ENCODE measurements around the gene SMPD4.
"Not testable (repeated sequence)": the region's sequence is repeated elsewhere in the genome, so short reads cannot be mapped to it uniquely, and the experiment has no call there.

SMPD4 gene

DNA sequence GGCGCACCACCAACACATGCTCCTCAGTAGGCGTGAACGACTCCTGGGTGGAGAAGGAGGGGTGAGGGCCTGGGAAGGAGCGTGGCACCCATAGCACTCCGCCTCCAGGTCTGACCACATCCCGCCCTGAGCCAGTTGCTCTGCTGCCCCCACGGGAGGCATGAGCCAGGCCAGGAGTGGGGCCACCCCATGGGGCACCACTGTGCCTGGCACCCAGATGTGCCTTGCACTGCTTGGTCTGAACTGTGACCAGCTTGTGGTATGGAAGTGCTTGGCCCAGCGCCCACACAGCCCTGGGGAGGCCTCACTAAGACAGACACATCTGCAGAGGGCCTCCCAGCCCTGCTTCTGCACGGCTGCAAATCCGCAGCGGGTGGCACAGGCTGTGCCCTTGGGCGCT, 24.0 kb downstream of the SMPD4 start:
- DNase-seq, result not testable (repeated sequence)

DNA sequence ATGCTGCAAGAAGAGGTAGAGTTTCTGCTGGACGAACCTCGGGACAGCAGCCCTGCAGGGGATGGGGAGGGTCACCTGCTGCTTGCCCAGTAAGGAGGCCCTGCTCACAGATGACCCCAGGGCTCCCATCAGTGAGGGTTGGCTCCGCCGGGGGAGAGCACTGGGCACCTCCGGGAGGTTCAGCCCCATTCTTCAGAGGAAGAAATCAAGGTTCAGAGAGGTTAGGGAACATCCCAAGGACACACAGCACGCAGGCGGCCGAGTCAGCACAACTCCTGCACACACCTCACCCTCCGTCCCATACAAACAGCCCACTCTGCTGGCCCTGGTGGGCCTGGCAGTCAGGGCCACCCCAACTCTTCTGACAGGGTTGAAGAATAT, 24.8 kb downstream of the SMPD4 start:
- DNase-seq, result no peak

GRCh38 chr2:130155956-130156623, 25.3 kb downstream of the SMPD4 start:
- DNase-seq, result not testable (repeated sequence)

DNA sequence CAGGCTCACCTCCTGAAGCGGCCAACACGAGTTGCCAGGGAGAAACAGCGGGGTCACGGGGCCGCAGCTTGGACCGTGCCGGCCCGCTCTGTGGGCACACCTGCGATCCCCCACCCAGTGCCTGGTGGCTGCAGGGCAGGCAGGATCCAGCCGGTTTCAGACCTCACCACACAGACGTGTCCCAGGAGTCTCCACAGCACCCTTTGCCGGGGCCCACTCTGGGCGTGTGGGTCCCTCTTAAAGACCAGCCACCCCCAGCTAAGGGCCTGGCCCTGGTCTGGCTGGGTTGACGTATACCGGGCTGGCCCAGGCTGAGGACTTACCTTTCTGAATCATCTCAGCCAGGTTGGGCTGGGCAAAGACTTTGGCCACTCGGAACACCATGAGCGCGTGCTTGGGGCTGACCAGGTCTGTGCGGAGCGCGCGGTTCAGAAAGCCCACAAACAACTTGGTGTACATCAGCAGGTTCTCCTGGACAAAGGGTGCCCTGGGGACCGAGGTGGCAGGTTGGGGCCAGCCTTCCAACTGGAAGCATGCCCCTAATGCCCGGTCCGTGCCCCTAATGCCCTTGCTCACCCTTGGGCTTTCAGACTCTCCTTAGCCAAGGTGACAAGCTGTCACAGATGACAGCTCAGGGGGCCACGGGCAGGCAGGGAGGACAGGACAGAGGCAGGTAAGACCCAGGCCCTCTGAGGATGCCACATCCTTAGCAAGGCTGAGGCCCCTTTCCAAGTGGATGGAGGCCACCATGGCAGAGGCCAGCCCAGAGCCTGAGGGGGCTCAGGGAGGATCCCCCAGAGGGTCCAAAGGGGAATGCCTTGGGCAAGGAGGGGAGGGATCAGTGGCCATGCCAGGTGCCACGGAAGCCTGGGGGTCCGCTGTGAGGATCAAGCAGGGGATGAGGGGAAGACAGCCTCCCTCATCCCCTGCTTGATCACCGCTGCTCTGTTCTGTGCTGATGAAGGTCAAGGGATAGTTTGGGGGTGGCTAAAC, 26.3 kb downstream of the SMPD4 start:
- DNase-seq, result no peak

DNA sequence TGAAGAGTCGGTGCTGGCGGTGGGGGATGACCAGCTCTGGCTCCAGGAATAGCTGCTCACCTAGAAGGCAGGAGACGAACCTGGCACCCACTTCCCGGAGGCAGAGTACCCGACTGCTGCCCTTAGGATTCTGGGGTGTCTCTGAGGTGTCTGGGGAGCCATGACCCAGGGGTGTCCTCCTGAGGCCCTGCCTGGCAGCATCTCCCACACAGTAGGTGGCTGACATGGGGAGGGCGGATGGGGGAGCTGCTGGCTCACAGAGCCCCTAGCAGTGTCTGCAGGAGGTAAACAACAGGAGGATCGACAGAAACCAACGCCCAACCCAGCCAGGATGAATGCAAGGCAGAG, 27.0 kb downstream of the SMPD4 start:
- DNase-seq, result not testable (repeated sequence)

DNA sequence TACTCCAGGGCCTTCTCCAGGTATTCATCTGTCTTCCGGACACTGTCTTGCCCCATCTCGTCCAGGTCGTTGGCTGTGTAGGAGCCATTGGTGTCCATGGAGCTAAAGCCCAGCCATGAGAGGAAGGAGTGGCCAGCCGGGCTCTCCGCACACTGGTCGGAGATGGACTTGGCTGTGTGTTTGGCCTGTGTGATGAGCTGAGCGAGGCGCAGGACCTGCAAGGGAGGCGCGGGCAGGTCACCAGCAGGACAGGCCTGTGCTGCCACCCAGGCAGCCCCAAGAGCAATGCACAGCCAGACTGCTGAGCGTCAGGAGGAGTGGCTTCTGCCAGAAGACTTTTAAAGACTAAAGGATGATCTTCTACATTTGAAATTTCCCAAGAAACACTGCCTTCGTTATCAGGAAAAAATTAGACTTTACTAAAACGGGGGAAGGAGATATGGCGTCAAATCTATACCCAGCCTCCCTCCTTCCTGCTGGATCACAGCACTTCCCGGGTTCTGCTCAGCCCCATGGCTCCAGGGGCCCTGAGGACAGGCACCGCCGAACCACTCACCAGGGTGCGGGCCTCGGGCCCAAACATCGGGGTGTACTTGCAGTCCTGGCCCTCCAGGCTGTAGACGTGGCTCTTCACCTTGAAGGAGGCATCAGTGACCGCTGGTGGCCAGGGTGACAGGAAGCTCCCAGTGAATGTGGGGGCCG, 27.5 kb downstream of the SMPD4 start:
- not testable (repeated sequence) for DNase-seq

GRCh38 chr2:130152816-130153595, 28.4 kb downstream of the SMPD4 start:
- DNase-seq, result no peak

- DNase-seq, result not testable (repeated sequence)
These were observed 29.1 kb downstream of the SMPD4 start for GRCh38 chr2:130152136-130152815.

DNA sequence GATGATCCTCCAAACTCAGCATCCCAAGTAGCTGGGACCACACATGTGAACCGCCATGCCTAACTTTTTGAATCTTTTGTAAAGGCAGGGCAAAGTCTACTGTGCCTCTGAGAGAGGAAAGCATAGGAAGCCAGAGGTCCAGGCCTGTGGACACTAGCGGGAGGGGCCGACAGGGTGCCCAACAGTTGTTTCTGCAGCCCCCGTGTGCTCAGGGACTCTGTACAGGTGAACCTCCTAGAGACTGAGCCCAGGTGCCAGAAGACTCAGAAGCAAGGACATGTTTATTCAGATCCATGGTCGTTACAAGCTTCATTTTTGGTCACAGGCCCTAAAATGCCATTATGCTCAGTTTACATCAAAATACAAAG, 30.3 kb downstream of the SMPD4 start:
- not testable (repeated sequence) for DNase-seq

- DNase-seq, result no peak
These were observed 30.9 kb downstream of the SMPD4 start for GRCh38 chr2:130150181-130151144.

- DNase-seq, result not testable (repeated sequence)
These were observed 32.9 kb downstream of the SMPD4 start for GRCh38 chr2:130148515-130148914.

DNA sequence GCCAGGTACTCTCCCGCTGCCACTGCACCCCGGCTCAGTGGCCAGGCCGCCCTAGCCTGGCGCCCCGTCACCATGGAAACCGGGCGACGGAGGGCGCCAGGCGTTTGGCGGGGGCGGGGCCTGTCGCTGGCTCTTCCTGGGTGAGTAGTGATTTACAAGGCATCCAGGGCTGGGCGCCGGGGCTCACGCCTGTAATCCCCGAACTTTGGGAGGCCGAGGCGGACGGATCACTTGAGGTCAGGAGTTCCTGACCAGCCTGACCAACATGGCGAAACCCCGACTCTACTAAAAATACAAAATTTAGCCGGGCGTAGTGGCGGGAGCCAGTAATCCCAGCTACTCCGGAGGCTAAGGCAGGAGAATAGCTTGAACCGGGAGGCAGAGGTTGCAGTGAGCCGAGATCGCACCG, 36.4 kb downstream of the SMPD4 start, which contains the start of gene CCDC74B:
TSS of gene CCDC74B (minus strand) at position 107 of the 409 bp plus-strand sequence. CDS start 116 bp downstream, outside the sequence.
- DNase-seq, result not testable (repeated sequence)

- not testable (repeated sequence) for DNase-seq
These were observed 37.9 kb downstream of the SMPD4 start for GRCh38 chr2:130143266-130144039.

DNA sequence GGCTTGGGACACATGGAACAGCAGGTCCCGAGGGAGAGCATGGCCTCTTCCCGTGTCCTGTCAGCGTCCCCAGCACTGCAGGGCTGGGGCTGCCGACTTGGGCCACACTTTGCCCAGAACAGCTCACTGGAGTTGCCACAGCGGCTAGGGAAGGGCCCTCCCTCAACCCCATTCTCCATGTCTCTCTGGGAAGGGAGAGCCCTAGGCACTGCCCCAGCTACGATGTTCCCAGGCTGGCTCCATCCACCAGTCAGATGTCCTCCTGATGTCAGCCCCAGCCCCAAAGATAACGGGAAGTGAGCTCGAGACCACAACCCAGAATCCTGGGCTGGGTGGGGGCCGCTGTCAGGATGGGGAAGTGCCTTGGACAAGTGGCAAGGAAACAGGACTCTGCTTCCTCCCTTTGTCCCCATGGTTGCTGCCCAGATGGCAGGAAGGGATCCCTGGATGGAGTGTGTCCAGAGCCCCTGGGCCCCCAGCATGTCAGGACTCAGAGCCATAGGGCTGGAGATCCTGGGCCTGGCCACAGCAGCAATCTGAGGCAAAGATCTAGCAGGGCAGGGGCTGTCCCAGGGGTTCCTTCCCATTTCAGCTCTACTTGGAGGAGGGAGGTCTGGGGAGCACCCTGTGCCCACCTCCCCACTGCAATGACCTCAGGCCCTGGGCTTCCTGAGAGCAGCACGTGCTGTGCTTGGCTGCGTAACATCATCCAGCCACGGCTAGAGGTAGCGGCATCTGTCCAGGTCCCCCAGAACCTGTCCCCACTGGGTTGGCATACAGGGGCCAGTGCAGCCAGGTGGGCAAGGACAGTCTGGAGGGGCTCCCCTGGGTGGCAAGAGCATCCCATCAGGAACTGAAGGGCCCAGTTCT, 38.8 kb downstream of the SMPD4 start:
- DNase-seq, result not testable (repeated sequence)

- not testable (repeated sequence) for DNase-seq
These were observed 39.6 kb downstream of the SMPD4 start for GRCh38 chr2:130141645-130142370.

GRCh38 chr2:130141002-130141401, 40.4 kb downstream of the SMPD4 start:
- not testable (repeated sequence) for DNase-seq

- not testable (repeated sequence) for DNase-seq
These were observed 40.9 kb downstream of the SMPD4 start for GRCh38 chr2:130140516-130140915.

Measured in NCI-H524 treated with DMSO at 0.1 percent for 48 hours (cell line).